GM21717 (cell line): ENCODE results near the gene SETD6.

ENCODE experiments used
- ATAC-seq: cut with Tn5 transposase; IDR thresholded peaks from one replicate; pipeline ENCODE4 v1.9.1; 2021; ENCODE audit warnings: mild to moderate bottlenecking, moderate library complexity; ENCODE audit not compliant: unreplicated experiment

SETD6 gene

DNA sequence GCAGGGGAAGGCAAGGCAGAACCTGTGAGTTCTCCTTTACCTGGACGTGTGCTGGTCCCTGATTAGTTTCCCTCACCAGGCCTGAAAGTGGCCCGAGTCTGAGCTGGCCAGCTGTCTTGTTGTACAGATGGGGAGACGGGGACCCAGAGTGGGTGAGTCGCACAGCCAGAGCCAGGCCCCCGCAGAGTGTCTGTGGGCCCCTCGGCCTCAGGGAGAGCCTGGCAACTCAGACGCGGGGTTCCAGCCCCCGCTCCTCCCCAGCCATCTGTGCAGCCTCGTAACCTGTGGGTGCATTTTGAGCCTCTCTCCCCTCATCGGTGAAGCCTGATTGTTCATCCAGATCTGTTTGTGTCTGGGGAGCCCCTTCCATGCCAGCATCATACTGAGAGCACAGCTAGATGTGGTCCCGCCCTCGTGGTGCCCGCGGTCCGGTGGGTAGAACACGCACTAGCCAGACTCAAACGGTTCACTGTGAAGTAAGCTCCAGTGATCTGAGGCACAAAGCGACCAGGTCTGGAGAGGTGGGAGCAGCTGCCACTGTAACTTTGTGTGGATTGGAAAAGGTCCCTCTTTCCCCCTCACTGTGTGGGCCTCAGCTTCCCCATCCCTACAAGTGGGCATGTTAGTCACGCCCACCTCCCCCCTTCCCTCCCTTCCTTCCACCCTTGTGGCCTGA is 21.4 kb upstream of the SETD6 start:
- ATAC-seq, result no peak

DNA sequence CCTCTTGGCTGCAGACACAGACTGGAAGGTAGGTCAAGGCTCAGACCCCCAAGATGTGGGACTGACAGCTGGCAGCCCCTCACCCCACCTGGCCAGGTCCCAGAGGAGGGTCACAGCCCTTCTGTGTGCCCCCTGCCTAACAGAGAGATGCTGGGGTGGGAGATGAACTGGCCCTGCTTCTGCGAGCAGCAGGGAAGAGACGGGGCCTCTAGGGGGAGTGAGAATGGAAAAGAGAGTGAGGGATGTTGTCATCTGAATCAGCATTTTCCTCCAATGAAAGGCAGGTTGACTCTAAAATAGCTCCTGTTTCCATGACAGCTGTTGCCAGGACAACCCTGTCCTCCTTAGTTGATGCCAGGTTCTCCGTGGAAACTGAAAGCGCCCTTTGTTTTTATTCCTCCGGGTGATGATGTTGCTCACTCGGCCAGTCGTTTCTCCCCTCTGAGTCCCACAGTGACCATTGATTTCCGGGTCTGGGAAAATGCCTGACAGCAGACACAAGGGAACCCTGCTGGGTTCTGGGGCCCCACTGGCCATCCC is 20.3 kb upstream of the SETD6 start:
- ATAC-seq, result peak; percentile 55

- no peak for ATAC-seq
Observed at GRCh38 chr16:58495521-58496331, 19.6 kb upstream of the SETD6 start.

DNA sequence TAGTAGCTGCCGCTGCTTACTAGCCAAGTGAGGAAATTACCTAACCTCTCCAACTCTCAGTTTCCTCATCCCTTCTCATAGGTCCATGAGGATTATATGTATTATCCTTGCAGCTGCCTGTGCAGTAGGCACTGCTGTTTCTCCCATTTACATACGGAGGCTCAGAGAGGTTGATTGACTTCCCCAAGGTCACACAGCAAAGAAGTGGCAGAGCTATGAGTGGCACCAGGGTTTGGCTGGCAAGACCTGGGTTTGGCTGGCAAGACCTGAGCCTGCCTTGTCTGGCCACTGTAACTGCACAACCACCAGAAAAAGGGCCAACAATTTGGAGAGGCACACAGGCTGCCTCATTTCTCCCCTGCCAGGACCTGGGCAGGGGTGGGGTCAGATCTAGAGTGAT is 17.8 kb upstream of the SETD6 start:
- ATAC-seq, result no peak

DNA sequence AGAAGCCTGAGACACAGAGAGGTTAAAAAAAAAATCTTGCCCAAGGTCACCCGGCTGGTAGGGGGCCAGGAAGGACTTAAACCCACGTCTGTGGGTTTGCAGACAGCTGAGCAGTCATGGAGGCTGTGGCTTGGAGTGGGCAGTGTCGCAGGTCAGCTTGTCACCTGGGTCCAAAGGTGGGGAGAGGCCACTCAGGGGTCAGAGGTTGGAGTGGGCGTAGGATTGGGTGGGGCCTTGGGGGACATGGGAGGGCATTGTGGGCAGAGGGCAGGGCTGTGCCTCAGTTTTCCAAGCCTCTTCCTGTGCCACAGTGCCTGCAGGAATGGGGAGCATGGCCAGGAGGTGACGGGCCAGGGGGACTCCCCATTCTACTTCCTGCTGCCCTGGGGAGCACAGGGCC is 17.4 kb upstream of the SETD6 start:
- ATAC-seq, result no peak

DNA sequence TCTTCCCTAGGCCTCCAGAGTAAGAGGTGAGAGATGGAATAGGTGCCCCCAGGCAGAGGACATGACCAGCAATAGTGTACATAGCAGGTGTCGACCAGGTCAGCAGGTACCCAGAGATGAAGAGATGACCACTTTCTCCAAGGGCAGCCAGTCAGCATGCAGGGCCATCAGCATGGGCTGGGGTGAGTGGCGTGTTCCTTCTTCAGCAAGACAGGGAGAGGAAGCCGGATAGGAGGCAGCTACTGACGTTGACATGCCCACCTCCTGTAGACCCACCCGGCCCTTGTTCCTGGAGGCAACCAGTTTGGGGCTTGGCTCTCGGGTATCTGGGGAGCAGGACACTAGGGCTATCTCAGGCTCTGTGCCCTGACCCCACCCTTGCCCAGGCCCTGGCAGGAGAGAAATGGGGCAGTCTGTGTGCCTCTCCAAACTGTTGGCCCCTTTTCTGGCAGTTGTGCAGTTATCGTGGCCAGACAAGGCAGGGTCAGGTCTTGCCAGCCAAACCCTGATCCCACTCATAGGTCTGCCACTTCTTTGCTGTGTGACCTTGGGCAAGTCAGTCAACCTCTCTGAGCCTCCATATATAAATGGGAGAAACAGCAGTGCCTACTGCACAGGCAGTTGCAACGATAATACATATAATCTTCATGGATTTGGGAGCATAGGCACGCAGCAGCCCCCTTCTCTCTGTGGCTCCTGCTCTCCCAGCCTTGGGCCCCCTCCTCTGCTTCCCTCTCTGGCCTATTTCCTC is 16.8 kb upstream of the SETD6 start:
- no peak for ATAC-seq

GRCh38 chr16:58499092-58499511 is 16.2 kb upstream of the SETD6 start:
- no peak for ATAC-seq

- no peak for ATAC-seq
Observed at GRCh38 chr16:58499615-58500351, 15.5 kb upstream of the SETD6 start, which contains the start of gene NDRG4. Gene NDRG4, plus strand, starts transcription at chr16:58500143. Its CDS starts 106 bp downstream, at chr16:58500249.

DNA sequence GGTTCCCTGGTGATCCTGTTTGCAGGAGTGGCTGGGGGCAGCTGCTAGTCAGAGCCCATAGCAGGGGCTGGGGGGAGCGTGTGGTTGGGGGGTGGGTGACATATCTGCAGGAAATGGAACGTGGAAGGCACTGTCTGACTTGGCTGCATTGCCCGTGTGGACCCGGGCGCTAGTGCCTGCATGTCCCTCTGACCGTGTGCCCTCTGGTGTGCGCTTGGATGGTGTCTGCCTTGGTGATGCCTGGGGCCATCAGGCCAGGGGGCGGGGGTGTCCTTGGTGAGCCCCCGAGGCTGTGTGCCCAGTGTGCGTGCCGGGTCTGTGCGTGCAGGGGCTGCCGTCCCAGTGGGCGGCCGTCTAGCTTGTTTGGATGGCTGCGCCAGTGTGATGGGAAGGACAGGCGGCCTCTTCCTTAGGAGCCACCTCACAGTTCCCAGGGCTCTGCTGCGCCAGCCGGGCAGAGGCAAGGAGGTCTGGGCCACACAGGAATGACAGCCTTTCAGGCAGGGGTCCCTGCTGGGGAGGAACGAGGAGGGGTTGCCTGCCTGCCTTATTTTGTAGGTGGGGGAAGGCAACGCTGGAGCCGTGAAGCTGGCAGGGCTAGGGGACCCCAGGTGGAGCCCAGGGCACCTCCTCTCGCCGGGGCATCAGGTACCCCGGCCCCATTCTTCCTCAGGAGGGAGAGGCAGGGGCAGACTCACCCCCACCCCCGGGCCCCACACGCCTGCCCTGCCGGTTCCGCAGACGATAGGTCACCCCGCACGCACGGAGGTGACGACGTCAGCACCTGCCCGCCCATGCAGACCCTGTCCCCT is 14.7 kb upstream of the SETD6 start:
- ATAC-seq, result no peak

DNA sequence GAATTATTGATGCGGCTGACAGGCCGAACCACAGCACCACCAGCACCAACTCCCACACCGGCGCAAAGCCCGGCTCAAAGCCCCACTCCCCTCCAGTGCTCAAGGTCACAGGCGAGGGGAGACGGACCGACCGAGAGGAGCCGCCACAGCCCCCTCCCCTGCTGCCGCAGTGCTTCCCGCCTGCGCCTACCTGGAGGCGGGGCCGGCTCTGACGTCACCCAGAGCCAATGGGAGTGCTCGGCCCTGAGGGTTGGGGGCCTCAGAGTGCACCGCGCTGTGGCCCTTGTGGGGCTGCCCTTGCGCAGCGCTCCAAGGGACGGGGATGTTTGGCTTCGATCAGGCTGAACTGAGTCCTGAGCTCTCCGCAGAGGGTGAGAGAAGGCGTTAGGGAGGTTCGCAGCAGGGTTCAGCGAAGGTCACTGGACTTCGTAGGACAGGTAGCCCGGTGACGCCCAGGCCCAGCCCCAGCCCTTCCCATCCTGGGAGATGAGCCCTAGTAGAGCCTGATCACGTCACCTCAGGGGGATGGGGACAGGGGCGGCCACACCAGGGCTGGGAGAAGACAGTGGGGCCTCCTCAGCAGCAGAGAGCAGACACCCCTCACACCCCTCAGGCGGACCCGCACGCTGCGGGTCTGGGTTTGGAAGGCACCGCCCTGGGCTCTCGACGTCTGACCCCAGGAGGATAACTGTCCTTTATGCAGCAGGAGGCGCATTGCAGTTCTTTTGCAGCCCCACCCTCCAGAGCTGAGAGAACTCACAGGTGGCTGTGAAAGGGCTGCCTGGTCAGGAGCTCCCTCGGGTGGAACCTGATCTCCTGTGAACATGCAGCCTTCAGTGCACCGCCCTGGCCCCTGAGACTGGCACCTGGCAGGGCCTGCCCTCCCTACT is 13.8 kb upstream of the SETD6 start:
- no peak for ATAC-seq

- ATAC-seq, result no peak
Observed at GRCh38 chr16:58502217-58502921, 12.9 kb upstream of the SETD6 start.

- ATAC-seq, result no peak
Observed at GRCh38 chr16:58503166-58503862, 12.0 kb upstream of the SETD6 start.

GRCh38 chr16:58503863-58504688 is 11.2 kb upstream of the SETD6 start:
- ATAC-seq, result no peak

GRCh38 chr16:58506241-58507194 is 8.8 kb upstream of the SETD6 start:
- no peak for ATAC-seq

- no peak for ATAC-seq
Observed at GRCh38 chr16:58507195-58507962, 7.9 kb upstream of the SETD6 start.
